B cell (primary cell): ENCODE measurements around the gene TSKS. TPM values are rescaled to one million over a fixed set of nuclear protein-coding genes. Genes with fewer than 3 reads are reported as not detected.

Source experiments
- ATAC-seq: fragments of 200-7000 bp; cut with Tn5 transposase; one replicate; pipeline ENCODE4 v1.10.0; 2021; ENCODE audit warnings: low read depth, mild to moderate bottlenecking, moderate number of reproducible peaks, moderate library complexity
- CTCF ChIA-PET: fragments of 350-600 bp; sonication (Branson Sonifier 250); formaldehyde crosslinking; loops from one replicate; lab custom pipeline; 2021; ENCODE audit warnings: antibody characterized with exemption, inconsistent platforms; lab: Charles Lee
- POLR2A ChIA-PET: fragments of 350-600 bp; sonication (Branson Sonifier 250); formaldehyde crosslinking; loops from one replicate; lab custom pipeline; 2021; ENCODE audit warnings: antibody characterized with exemption; lab: Charles Lee
- DNase-seq: peaks from one replicate; pipeline ENCODE4 v3.0.0; 2013
- H2AFZ ChIP-seq: 2 replicates; pipeline ENCODE4 v1.6.1; 2012; ENCODE audit warnings: mild to moderate bottlenecking, low read depth, low read length; ENCODE audit not compliant: insufficient read depth, poor library complexity, severe bottlenecking
- H3K27ac ChIP-seq, 2 donors: 1 replicate in 1 of 2; 2 replicates in 1 of 2; pipeline ENCODE4 v1.5.1; 2012 to 2013; ENCODE audit warnings: low read length in 2 of 2, mild to moderate bottlenecking in 2 of 2, moderate library complexity in 1 of 2
- H3K27me3 ChIP-seq, 4 experiments: fragments of 200-600 bp in 1 of 4; sonication (generic) in 1 of 4; replicated peaks in 1 of 4; 1 replicate in 2 of 4; 2 replicates in 2 of 4; pipeline versions ENCODE4 v1.6.1 to v1.7.0; 2013 to 2016; ENCODE audit warnings: low read length in 3 of 4, mild to moderate bottlenecking in 2 of 4, mixed read lengths in 1 of 4, moderate library complexity in 1 of 4; ENCODE audit not compliant: insufficient read depth in 4 of 4, control insufficient read depth in 3 of 4; ENCODE audit errors: control extremely low read depth in 1 of 4
- H3K36me3 ChIP-seq, 2 experiments: replicated peaks in 1 of 2; 1 replicate in 1 of 2; 2 replicates in 1 of 2; pipeline versions ENCODE4 v1.6.1 to v1.7.1; 2013; ENCODE audit warnings: low read length in 1 of 2; ENCODE audit not compliant: insufficient read depth in 2 of 2, control insufficient read depth in 1 of 2; ENCODE audit errors: control extremely low read depth in 1 of 2, extremely low read depth in 1 of 2
- H3K4me1 ChIP-seq, 2 donors: fragments of 200-600 bp in 1 of 2; sonication (generic) in 1 of 2; 1 replicate in 1 of 2; 2 replicates in 1 of 2; pipeline versions ENCODE4 v1.5.1 to v1.6.1; 2013 to 2017; ENCODE audit warnings: low read length in 2 of 2; ENCODE audit not compliant: control insufficient read depth in 2 of 2, insufficient read depth in 2 of 2
- H3K4me2 ChIP-seq: replicated peaks from 2 replicates; pipeline ENCODE3; 2012; ENCODE audit warnings: mild to moderate bottlenecking, low read depth, low read length; ENCODE audit not compliant: poor library complexity, severe bottlenecking
- H3K4me3 ChIP-seq, 5 experiments: fragments of 200-600 bp in 1 of 5; sonication (generic) in 1 of 5; 1 replicate in 3 of 5; 2 replicates in 2 of 5; pipeline versions ENCODE4 v1.5.1 to v1.7.0; 2011 to 2016; ENCODE audit warnings: low read length in 4 of 5, mild to moderate bottlenecking in 4 of 5, low read depth in 2 of 5, control low read depth in 1 of 5, moderate library complexity in 1 of 5; ENCODE audit not compliant: insufficient read depth in 1 of 5; ENCODE audit errors: control extremely low read depth in 1 of 5, extremely low read depth in 1 of 5
- H3K79me2 ChIP-seq: fragments of 200-600 bp; sonication (generic); one replicate; pipeline ENCODE4 v1.6.0; 2016; ENCODE audit warnings: low read length; ENCODE audit not compliant: control insufficient read depth, insufficient read depth
- H3K9ac ChIP-seq: fragments of 200-600 bp; sonication (generic); 2 replicates; pipeline ENCODE4 v1.6.1; 2017; ENCODE audit warnings: mild to moderate bottlenecking, low read length, moderate library complexity
- H3K9me3 ChIP-seq, 3 donors: one replicate each; pipeline versions ENCODE4 v1.6.1 to v1.7.1; 2013; ENCODE audit warnings: low read length in 2 of 3; ENCODE audit not compliant: control insufficient read depth in 2 of 3, insufficient read depth in 1 of 3; ENCODE audit errors: control extremely low read depth in 1 of 3
- H4K20me1 ChIP-seq: 2 replicates; pipeline ENCODE4 v1.6.0; 2012; ENCODE audit warnings: mild to moderate bottlenecking, low read length; ENCODE audit not compliant: insufficient read depth, control insufficient read depth, poor library complexity, severe bottlenecking
- H3K27ac Mint-ChIP-seq: one replicate; pipeline ENCODE4 v1.8.0; 2021; ENCODE audit warnings: mixed read lengths
- H3K27me3 Mint-ChIP-seq: one replicate; pipeline ENCODE4 v1.8.0; 2021; ENCODE audit warnings: mixed read lengths
- H3K4me1 Mint-ChIP-seq: one replicate; pipeline ENCODE4 v1.8.0; 2021; ENCODE audit warnings: mixed read lengths
- H3K4me3 Mint-ChIP-seq: one replicate; pipeline ENCODE4 v1.8.0; 2021; ENCODE audit warnings: mixed read lengths
- H3K9me3 Mint-ChIP-seq: one replicate; pipeline ENCODE4 v1.8.0; 2022; ENCODE audit warnings: mixed read lengths; ENCODE audit not compliant: insufficient read depth
- CTCF ChIP-seq: fragments of 200-600 bp; IDR thresholded peaks from one replicate; pipeline ENCODE4 v1.8.0; 2022; ENCODE audit warnings: antibody characterized with exemption, mild to moderate bottlenecking
- EZH2 ChIP-seq: IDR thresholded peaks from 2 replicates; pipeline ENCODE4 v1.6.1; 2012; ENCODE audit warnings: borderline replicate concordance, low read depth, mild to moderate bottlenecking, moderate library complexity, low read length; ENCODE audit not compliant: insufficient read depth, poor library complexity, severe bottlenecking
- WGBS: methylation state at CpG from one replicate; pipeline ENCODE4 v1.1.5; 2013; ENCODE audit warnings: missing lambda C conversion rate; ENCODE audit not compliant: insufficient coverage; 5-methylcytosine and 5-hydroxymethylcytosine counted together
- intact Hi-C: fragments of 100-400 bp; cut with micrococcal nuclease; formaldehyde crosslinking; loops from one replicate; pipeline ENCODE4 v1.10.0; 2022
- polyA plus RNA-seq: library from polyadenylated mRNA; depleted of rRNA; stranded (reverse); fragments of >200 nt; gene quantifications from 2 replicates; pipeline ENCODE4 v1.2.3, GENCODE V29; 2012
- total RNA-seq, 2 donors: library from RNA; stranded (reverse); fragments of 120-200 nt in 1 of 2; gene quantifications; 1 replicate in 1 of 2; 2 replicates in 1 of 2; pipeline versions ENCODE4 v1.2.3 to v1.2.4, GENCODE V29; 2013 to 2022

Gene TSKS
- total and polyA plus RNA-seq, 2 donors (not counting 1 experiment from before 2014, with no cell fraction given), result 0.15 to 0.18 TPM

- peaks cover 0 to 22% (median 1%) of the 10 kb centered on the region in 3 donors for H3K9me3 ChIP-seq
- no peak for DNase-seq
- Mint-ChIP-seq H3K4me3 (no peak overlapping the region), H3K27ac (no peak overlapping the region), H3K9me3 (peaks cover 2% of the 10 kb centered on the region), H3K27me3 (no peaks in the 10 kb centered on the region), H3K4me1 (no peaks in the 10 kb centered on the region)
- H3K79me2 ChIP-seq, result no peaks in the 10 kb centered on the region
- no peaks in the 10 kb centered on the region for H3K4me1 ChIP-seq
- no peaks in the 10 kb centered on the region for H3K36me3 ChIP-seq
- intact Hi-C loops, result no loop called here
- POLR2A ChIA-PET, result no interaction called here
- H3K4me3 ChIP-seq, result no peak overlapping the region
- ATAC-seq, result no peak
- no peak overlapping the region for H3K27ac ChIP-seq
- no peak overlapping the region for H3K4me2 ChIP-seq
- H2AFZ ChIP-seq, result no peak overlapping the region
- H4K20me1 ChIP-seq, result no peaks in the 10 kb centered on the region
- no peak overlapping the region for H3K9ac ChIP-seq
- TF ChIP-seq CTCF (no peak), EZH2 (no peak)
- CTCF ChIA-PET, result no interaction called here
- H3K27me3 ChIP-seq, result no peaks in the 10 kb centered on the region
- no CpG with 5 or more reads among the region's 1 CpG for WGBS
Observed at GRCh38 chr19:49752701-49753100, 10.4 kb downstream of the TSKS start.

- POLR2A ChIA-PET, result interaction anchor here (0.7 kb wide), 1 partner anchor 12 kb away, joined by 3 read pairs; no protein-coding TSS in a partner anchor
- Histone ChIP-seq H3K9ac (no peak overlapping the region), H4K20me1 (no peaks in the 10 kb centered on the region), H3K9me3 (peaks cover 0 to 19% (median 0%) of the 10 kb centered on the region in 3 donors), H2AFZ (no peak overlapping the region), H3K27me3 (no peaks in the 10 kb centered on the region), H3K4me1 (no peaks in the 10 kb centered on the region), H3K4me3 (no peak overlapping the region), H3K79me2 (no peaks in the 10 kb centered on the region), H3K27ac (no peak overlapping the region), H3K36me3 (no peaks in the 10 kb centered on the region), H3K4me2 (no peak overlapping the region)
- H3K4me3 Mint-ChIP-seq, result no peak overlapping the region
- WGBS, result no CpG with 5 or more reads among the region's 1 CpG
- DNase-seq, result no peak
- intact Hi-C loops, result no loop called here
- TF ChIP-seq CTCF, result no peak
- no peak for TF ChIP-seq EZH2
- CTCF ChIA-PET, result interaction anchor here (0.7 kb wide), 1 partner anchor 641 kb away, joined by 4 read pairs; no protein-coding TSS in a partner anchor
- no peaks in the 10 kb centered on the region for H3K4me1 Mint-ChIP-seq
- peaks cover 2% of the 10 kb centered on the region for H3K9me3 Mint-ChIP-seq
- H3K27ac Mint-ChIP-seq, result no peak overlapping the region
- no peak for ATAC-seq
- no peaks in the 10 kb centered on the region for H3K27me3 Mint-ChIP-seq
Observed at GRCh38 chr19:49749771-49750170, 13.3 kb downstream of the TSKS start.
